ENCODE data around the gene SERPINE3.

SERPINE3 gene

DNA sequence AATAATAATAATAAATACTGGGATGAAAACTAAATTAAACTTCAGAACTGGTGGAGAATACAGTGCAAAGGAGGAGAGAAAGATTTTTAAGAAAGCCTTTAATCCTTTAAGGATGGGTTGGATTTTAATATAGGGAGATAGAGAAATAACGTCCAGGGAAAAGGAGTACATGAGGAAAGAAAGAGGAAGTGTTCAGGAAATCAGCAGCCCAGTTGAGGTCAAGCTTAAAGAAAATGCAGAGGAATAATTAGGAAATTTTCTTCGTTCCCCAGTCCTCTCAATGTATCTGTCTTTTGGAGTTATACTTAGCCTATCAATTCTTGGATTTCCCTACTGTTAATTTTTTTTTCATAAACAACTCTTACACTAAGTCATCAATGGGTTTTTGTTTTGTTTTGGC lies 65.7 kb downstream of the SERPINE3 start:
- Histone ChIP-seq H3K9ac (ENCODE audit: low read length in 2 of 2) (no peak overlapping the region), H3K4me3 (ENCODE audit: low read length in 2 of 2) (no peak overlapping the region), H3K36me3 (ENCODE audit: control insufficient read depth in 2 of 2, insufficient read depth in 2 of 2, low read length in 2 of 2) (no peaks in the 10 kb centered on the region), H3K27me3 (ENCODE audit: control insufficient read depth in 1 of 2, insufficient read depth in 2 of 2, low read length in 2 of 2) (no peaks in the 10 kb centered on the region), H3K9me3 (ENCODE audit: control insufficient read depth in 2 of 2, low read length in 2 of 2) (no peaks in the 10 kb centered on the region), H3K27ac (ENCODE audit: low read length) (no peak overlapping the region), H3K4me1 (ENCODE audit: control insufficient read depth, insufficient read depth, low read length) (no peaks in the 10 kb centered on the region)

GRCh38 chr13:51412431-51412830 lies 72.9 kb downstream of the SERPINE3 start:
- H3K36me3 ChIP-seq (ENCODE audit: control insufficient read depth in 2 of 2, insufficient read depth in 2 of 2, low read length in 2 of 2), result peaks cover 0 to 5% of the 10 kb centered on the region in 2 donors
- no peak overlapping the region for H3K27ac ChIP-seq (ENCODE audit: low read length)
- no peaks in the 10 kb centered on the region for H3K9me3 ChIP-seq (ENCODE audit: control insufficient read depth in 2 of 2, low read length in 2 of 2)
- no peaks in the 10 kb centered on the region for H3K27me3 ChIP-seq (ENCODE audit: control insufficient read depth in 1 of 2, insufficient read depth in 2 of 2, low read length in 2 of 2)
- H3K9ac ChIP-seq (ENCODE audit: low read length in 2 of 2), result no peak overlapping the region
- no peaks in the 10 kb centered on the region for H3K4me1 ChIP-seq (ENCODE audit: control insufficient read depth, insufficient read depth, low read length)
- no peak overlapping the region for H3K4me3 ChIP-seq (ENCODE audit: low read length in 2 of 2)
